ENCODE data around the gene HCRTR1.

The HCRTR1 gene

DNA sequence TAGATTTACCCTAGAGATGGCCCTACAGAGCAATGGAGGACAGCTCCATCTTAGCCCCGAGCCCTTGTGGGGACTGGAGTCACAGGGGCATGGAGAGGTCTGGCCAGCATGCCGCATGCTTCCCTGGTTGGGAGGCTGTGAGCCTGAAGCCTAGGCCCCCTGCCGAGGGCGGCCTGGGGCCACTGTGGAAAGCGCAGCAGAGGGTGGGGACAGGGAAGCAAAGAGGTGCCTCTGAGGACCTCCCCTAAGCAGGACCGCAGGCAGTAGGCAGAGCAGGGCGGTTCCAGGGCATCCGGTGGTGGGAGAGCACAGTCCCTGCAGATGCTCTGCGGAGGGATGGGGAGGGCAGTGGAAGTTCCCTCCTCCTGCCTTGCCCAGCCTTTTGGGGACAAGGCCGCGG lies 53.7 kb downstream of the HCRTR1 start:
- no peak overlapping the region for H4K91ac ChIP-seq (ENCODE audit: low read depth, low read length, poor library complexity)
- H3K36me3 ChIP-seq (replicated peaks in 1 of 2; ENCODE audit: control insufficient read depth in 2 of 2, insufficient read depth in 2 of 2, low read length in 2 of 2), result no peaks in the 10 kb centered on the region
- WGBS, 2 donors (ENCODE audit: extremely low coverage in 2 of 2, insufficient read length in 2 of 2, insufficient replicate concordance in 1 of 2), result no CpG with 5 or more reads among the region's 11 CpGs
- no peak overlapping the region for H4K8ac ChIP-seq (ENCODE audit: low read depth, low read length)
- no peak for DNase-seq (ENCODE audit: low spot score)
- no peaks in the 10 kb centered on the region for H3K79me1 ChIP-seq (ENCODE audit: low read depth, low read length)
- no peak overlapping the region for H3K23ac ChIP-seq (ENCODE audit: low read depth, low read length, poor library complexity)
- no peak overlapping the region for H3K4me3 ChIP-seq (ENCODE audit: low read length in 2 of 2)
- H3K4ac ChIP-seq (ENCODE audit: low read length), result no peak overlapping the region
- no peak overlapping the region for H3K18ac ChIP-seq (ENCODE audit: low read length)
- H2BK15ac ChIP-seq (ENCODE audit: low read length), result peak overlapping the region; percentile 20
- H2AFZ ChIP-seq (ENCODE audit: low read length), result no peak overlapping the region
- H3K14ac ChIP-seq (ENCODE audit: low read length), result no peak overlapping the region
- H3K9me3 ChIP-seq (replicated peaks in 1 of 2; ENCODE audit: control insufficient read depth in 2 of 2, insufficient read depth in 1 of 2, low read depth in 1 of 2, low read length in 2 of 2), result no peaks in the 10 kb centered on the region
- peak overlapping the region; percentile 11 for H2AK5ac ChIP-seq (ENCODE audit: low read depth, low read length)
- H3K27me3 ChIP-seq (ENCODE audit: control insufficient read depth in 3 of 3, insufficient read depth in 3 of 3, low read depth in 1 of 3, low read length in 3 of 3), result peaks cover 0 to 96% (median 0%) of the 10 kb centered on the region in 3 experiments
- no peak overlapping the region for H3K27ac ChIP-seq (replicated peaks; ENCODE audit: low read length)
- H2BK5ac ChIP-seq (ENCODE audit: low read length), result no peak overlapping the region
- no peak overlapping the region for H2BK120ac ChIP-seq (ENCODE audit: low read depth, low read length)
- no peak overlapping the region for H3K4me2 ChIP-seq (ENCODE audit: insufficient read depth, low read length, poor library complexity, severe bottlenecking)
- H2BK12ac ChIP-seq (ENCODE audit: low read length), result no peak overlapping the region
- H3K9ac ChIP-seq (ENCODE audit: low read depth, low read length, poor library complexity), result no peak overlapping the region
- H3K4me1 ChIP-seq (ENCODE audit: control insufficient read depth in 2 of 2, insufficient read depth in 1 of 2, low read depth in 1 of 2, low read length in 2 of 2), result peaks cover 0 to 5% of the 10 kb centered on the region in 2 donors

DNA sequence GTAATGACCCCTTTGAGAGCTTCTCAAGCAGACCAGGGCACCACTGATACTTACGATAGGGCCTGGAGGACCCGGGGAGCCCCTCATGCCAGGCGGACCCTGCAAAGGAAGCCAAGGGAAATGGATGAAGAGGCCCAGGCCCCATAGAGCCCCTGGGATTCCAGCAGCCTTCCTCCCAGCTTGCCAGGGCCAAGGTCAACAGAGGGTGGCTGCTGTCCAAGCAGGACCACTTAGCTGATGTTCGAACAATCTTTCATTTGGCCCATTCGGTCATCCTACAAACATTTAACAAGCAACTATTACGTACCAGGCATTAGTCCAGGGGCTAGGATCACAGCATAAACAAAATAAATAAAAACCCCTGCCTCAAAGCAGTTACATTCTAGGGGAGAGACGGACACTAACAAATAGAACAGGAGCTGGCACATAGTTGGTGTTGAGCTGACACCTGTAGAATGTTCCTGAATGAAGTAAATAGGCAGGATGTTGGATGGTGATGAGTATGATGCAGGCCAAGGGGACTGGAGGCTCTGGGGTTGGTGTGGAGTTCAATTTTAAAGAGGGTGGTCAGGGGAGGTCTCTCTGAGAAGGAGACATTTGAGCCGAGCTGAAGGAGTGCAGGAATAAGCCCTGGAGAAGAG lies 54.2 kb downstream of the HCRTR1 start:
- Histone ChIP-seq H3K4me2 (ENCODE audit: insufficient read depth, low read length, poor library complexity, severe bottlenecking) (no peak overlapping the region), H3K4me1 (ENCODE audit: control insufficient read depth in 2 of 2, insufficient read depth in 1 of 2, low read depth in 1 of 2, low read length in 2 of 2) (peaks cover 0 to 5% of the 10 kb centered on the region in 2 donors), H3K9me3 (replicated peaks in 1 of 2; ENCODE audit: control insufficient read depth in 2 of 2, insufficient read depth in 1 of 2, low read depth in 1 of 2, low read length in 2 of 2) (no peaks in the 10 kb centered on the region), H3K27ac (replicated peaks; ENCODE audit: low read length) (no peak overlapping the region), H3K23ac (ENCODE audit: low read depth, low read length, poor library complexity) (no peak overlapping the region), H2BK12ac (ENCODE audit: low read length) (no peak overlapping the region), H3K36me3 (replicated peaks in 1 of 2; ENCODE audit: control insufficient read depth in 2 of 2, insufficient read depth in 2 of 2, low read length in 2 of 2) (no peaks in the 10 kb centered on the region), H2BK5ac (ENCODE audit: low read length) (no peak overlapping the region), H3K9ac (ENCODE audit: low read depth, low read length, poor library complexity) (no peak overlapping the region), H4K91ac (ENCODE audit: low read depth, low read length, poor library complexity) (no peak overlapping the region), H3K14ac (ENCODE audit: low read length) (no peak overlapping the region), H3K4me3 (ENCODE audit: low read length in 2 of 2) (no peak overlapping the region), H3K79me1 (ENCODE audit: low read depth, low read length) (no peaks in the 10 kb centered on the region), H4K8ac (ENCODE audit: low read depth, low read length) (no peak overlapping the region), H3K27me3 (ENCODE audit: control insufficient read depth in 3 of 3, insufficient read depth in 3 of 3, low read depth in 1 of 3, low read length in 3 of 3) (peaks cover 0 to 95% (median 0%) of the 10 kb centered on the region in 3 experiments), H2BK120ac (ENCODE audit: low read depth, low read length) (no peak overlapping the region), H2BK15ac (ENCODE audit: low read length) (peak overlapping the region; percentile 20), H3K4ac (ENCODE audit: low read length) (no peak overlapping the region), H2AK5ac (ENCODE audit: low read depth, low read length) (peak overlapping the region; percentile 11), H2AFZ (ENCODE audit: low read length) (no peak overlapping the region), H3K18ac (ENCODE audit: low read length) (no peak overlapping the region)
- no CpG with 5 or more reads among the region's 8 CpGs for WGBS, 2 donors (ENCODE audit: extremely low coverage in 2 of 2, insufficient read length in 2 of 2, insufficient replicate concordance in 1 of 2)
- no peak for DNase-seq (ENCODE audit: low spot score)

- no peak overlapping the region for H3K18ac ChIP-seq (ENCODE audit: low read length)
- H3K36me3 ChIP-seq (replicated peaks in 1 of 2; ENCODE audit: control insufficient read depth in 2 of 2, insufficient read depth in 2 of 2, low read length in 2 of 2), result no peaks in the 10 kb centered on the region
- H3K4me3 ChIP-seq (ENCODE audit: low read length in 2 of 2), result no peak overlapping the region
- no peak overlapping the region for H2BK12ac ChIP-seq (ENCODE audit: low read length)
- no peak overlapping the region for H3K4me2 ChIP-seq (ENCODE audit: insufficient read depth, low read length, poor library complexity, severe bottlenecking)
- peak overlapping the region; percentile 7 for H2BK15ac ChIP-seq (ENCODE audit: low read length)
- peak overlapping the region; percentile 25 for H3K23ac ChIP-seq (ENCODE audit: low read depth, low read length, poor library complexity)
- H3K14ac ChIP-seq (ENCODE audit: low read length), result no peak overlapping the region
- peaks cover 0 to 84% (median 0%) of the 10 kb centered on the region in 3 experiments for H3K27me3 ChIP-seq (ENCODE audit: control insufficient read depth in 3 of 3, insufficient read depth in 3 of 3, low read depth in 1 of 3, low read length in 3 of 3)
- H3K4ac ChIP-seq (ENCODE audit: low read length), result no peak overlapping the region
- H4K91ac ChIP-seq (ENCODE audit: low read depth, low read length, poor library complexity), result no peak overlapping the region
- peaks cover 0 to 5% of the 10 kb centered on the region in 2 donors for H3K4me1 ChIP-seq (ENCODE audit: control insufficient read depth in 2 of 2, insufficient read depth in 1 of 2, low read depth in 1 of 2, low read length in 2 of 2)
- H4K8ac ChIP-seq (ENCODE audit: low read depth, low read length), result no peak overlapping the region
- no peak overlapping the region for H2BK5ac ChIP-seq (ENCODE audit: low read length)
- H2AK5ac ChIP-seq (ENCODE audit: low read depth, low read length), result no peak overlapping the region
- H3K79me1 ChIP-seq (ENCODE audit: low read depth, low read length), result no peaks in the 10 kb centered on the region
- no peak overlapping the region for H3K27ac ChIP-seq (replicated peaks; ENCODE audit: low read length)
- DNase-seq (ENCODE audit: low spot score), result no peak
- H2BK120ac ChIP-seq (ENCODE audit: low read depth, low read length), result no peak overlapping the region
- H2AFZ ChIP-seq (ENCODE audit: low read length), result peak overlapping the region; percentile 61
- WGBS, 2 donors (ENCODE audit: extremely low coverage in 2 of 2, insufficient read length in 2 of 2, insufficient replicate concordance in 1 of 2), result no CpG with 5 or more reads among the region's 13 CpGs
- H3K9me3 ChIP-seq (replicated peaks in 1 of 2; ENCODE audit: control insufficient read depth in 2 of 2, insufficient read depth in 1 of 2, low read depth in 1 of 2, low read length in 2 of 2), result no peaks in the 10 kb centered on the region
- H3K9ac ChIP-seq (ENCODE audit: low read depth, low read length, poor library complexity), result no peak overlapping the region
Observed at GRCh38 chr1:31672986-31673385, 55.5 kb downstream of the HCRTR1 start.

DNA sequence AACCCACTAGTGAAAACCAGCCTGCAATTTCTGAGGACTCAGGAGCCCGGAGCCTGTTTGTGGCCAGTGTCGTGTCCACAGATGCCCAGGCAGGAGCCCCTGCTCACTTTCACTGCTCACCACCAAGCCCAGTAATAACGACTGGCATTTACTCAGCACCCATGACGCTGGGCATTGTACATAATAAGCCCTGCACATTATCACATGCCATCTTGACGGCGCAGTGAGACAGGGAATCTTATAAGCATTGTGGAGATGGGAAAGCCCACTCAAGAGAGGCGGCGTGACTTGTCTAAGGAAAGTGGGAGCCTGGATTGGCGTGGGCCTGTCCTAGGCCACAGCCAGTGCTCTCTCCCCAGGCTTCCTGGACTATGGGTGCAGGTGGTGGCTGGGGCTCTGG lies 55.9 kb downstream of the HCRTR1 start:
- DNase-seq (ENCODE audit: low spot score), result no peak
- Histone ChIP-seq H3K27ac (replicated peaks; ENCODE audit: low read length) (no peak overlapping the region), H3K36me3 (replicated peaks in 1 of 2; ENCODE audit: control insufficient read depth in 2 of 2, insufficient read depth in 2 of 2, low read length in 2 of 2) (no peaks in the 10 kb centered on the region), H3K23ac (ENCODE audit: low read depth, low read length, poor library complexity) (no peak overlapping the region), H2AFZ (ENCODE audit: low read length) (peak overlapping the region; percentile 61), H4K8ac (ENCODE audit: low read depth, low read length) (no peak overlapping the region), H2BK15ac (ENCODE audit: low read length) (no peak overlapping the region), H3K4me1 (ENCODE audit: control insufficient read depth in 2 of 2, insufficient read depth in 1 of 2, low read depth in 1 of 2, low read length in 2 of 2) (peaks cover 0 to 5% of the 10 kb centered on the region in 2 donors), H3K9ac (ENCODE audit: low read depth, low read length, poor library complexity) (no peak overlapping the region), H2BK5ac (ENCODE audit: low read length) (no peak overlapping the region), H3K27me3 (ENCODE audit: control insufficient read depth in 3 of 3, insufficient read depth in 3 of 3, low read depth in 1 of 3, low read length in 3 of 3) (peaks cover 0 to 80% (median 0%) of the 10 kb centered on the region in 3 experiments), H3K4ac (ENCODE audit: low read length) (no peak overlapping the region), H3K18ac (ENCODE audit: low read length) (no peak overlapping the region), H2BK120ac (ENCODE audit: low read depth, low read length) (no peak overlapping the region), H2AK5ac (ENCODE audit: low read depth, low read length) (no peak overlapping the region), H4K91ac (ENCODE audit: low read depth, low read length, poor library complexity) (no peak overlapping the region), H3K79me1 (ENCODE audit: low read depth, low read length) (no peaks in the 10 kb centered on the region), H3K9me3 (replicated peaks in 1 of 2; ENCODE audit: control insufficient read depth in 2 of 2, insufficient read depth in 1 of 2, low read depth in 1 of 2, low read length in 2 of 2) (no peaks in the 10 kb centered on the region), H3K4me3 (ENCODE audit: low read length in 2 of 2) (no peak overlapping the region), H3K14ac (ENCODE audit: low read length) (no peak overlapping the region), H3K4me2 (ENCODE audit: insufficient read depth, low read length, poor library complexity, severe bottlenecking) (no peak overlapping the region), H2BK12ac (ENCODE audit: low read length) (no peak overlapping the region)
- no CpG with 5 or more reads among the region's 9 CpGs for WGBS, 2 donors (ENCODE audit: extremely low coverage in 2 of 2, insufficient read length in 2 of 2, insufficient replicate concordance in 1 of 2)

All from neuronal stem cell (in vitro differentiated cells).